Type B pancreatic cell (in vitro differentiated cells): ENCODE measurements around the gene EPG5. TPM values are rescaled to one million over a fixed set of nuclear protein-coding genes. Genes with fewer than 3 reads are reported as not detected.

Source experiments
- DNase-seq: peaks from one replicate; pipeline ENCODE4 v3.0.0; 2021; ENCODE audit warnings: mixed read lengths; ENCODE audit not compliant: unreplicated experiment; ENCODE audit errors: extremely low spot score
- H3K27ac Mint-ChIP-seq: 2 replicates; pipeline ENCODE4 v1.8.0; 2021; ENCODE audit warnings: mild to moderate bottlenecking, mixed read lengths
- H3K27me3 Mint-ChIP-seq: 2 replicates; pipeline ENCODE4 v1.8.0; 2021; ENCODE audit warnings: mixed read lengths
- H3K36me3 Mint-ChIP-seq: 2 replicates; pipeline ENCODE4 v1.8.0; 2021; ENCODE audit warnings: mixed read lengths
- H3K4me1 Mint-ChIP-seq: one replicate; pipeline ENCODE4 v1.8.0; 2021; ENCODE audit warnings: mixed read lengths; ENCODE audit not compliant: unreplicated experiment
- H3K4me3 Mint-ChIP-seq: 2 replicates; pipeline ENCODE4 v1.8.0; 2021; ENCODE audit warnings: mild to moderate bottlenecking, mixed read lengths
- H3K9me3 Mint-ChIP-seq: 2 replicates; pipeline ENCODE4 v1.8.0; 2021; ENCODE audit warnings: mixed read lengths
- total RNA-seq: library from RNA; stranded (reverse); gene quantifications from 2 replicates; pipeline ENCODE4 v1.2.1, GENCODE V29; 2021; ENCODE audit warnings: low replicate concordance
- TF ChIP-seq, protein P1 (sequence below): fragments of 200-600 bp; sonication (generic); conservative IDR thresholded peaks from 2 replicates; pipeline ENCODE4 v1.5.0; 2021; ENCODE audit warnings: antibody characterized with exemption, mild to moderate bottlenecking

The EPG5 gene
- total RNA-seq, 1 donor from 2014 or later = 27.9 TPM

- Mint-ChIP-seq H3K9me3 (no peaks in the 10 kb centered on the region), H3K27me3 (no peaks in the 10 kb centered on the region), H3K36me3 (peaks cover 10% of the 10 kb centered on the region), H3K27ac (no peak overlapping the region), H3K4me1 (no peaks in the 10 kb centered on the region), H3K4me3 (no peak overlapping the region)
- DNase-seq = no peak
- TF ChIP-seq, protein P1, sequence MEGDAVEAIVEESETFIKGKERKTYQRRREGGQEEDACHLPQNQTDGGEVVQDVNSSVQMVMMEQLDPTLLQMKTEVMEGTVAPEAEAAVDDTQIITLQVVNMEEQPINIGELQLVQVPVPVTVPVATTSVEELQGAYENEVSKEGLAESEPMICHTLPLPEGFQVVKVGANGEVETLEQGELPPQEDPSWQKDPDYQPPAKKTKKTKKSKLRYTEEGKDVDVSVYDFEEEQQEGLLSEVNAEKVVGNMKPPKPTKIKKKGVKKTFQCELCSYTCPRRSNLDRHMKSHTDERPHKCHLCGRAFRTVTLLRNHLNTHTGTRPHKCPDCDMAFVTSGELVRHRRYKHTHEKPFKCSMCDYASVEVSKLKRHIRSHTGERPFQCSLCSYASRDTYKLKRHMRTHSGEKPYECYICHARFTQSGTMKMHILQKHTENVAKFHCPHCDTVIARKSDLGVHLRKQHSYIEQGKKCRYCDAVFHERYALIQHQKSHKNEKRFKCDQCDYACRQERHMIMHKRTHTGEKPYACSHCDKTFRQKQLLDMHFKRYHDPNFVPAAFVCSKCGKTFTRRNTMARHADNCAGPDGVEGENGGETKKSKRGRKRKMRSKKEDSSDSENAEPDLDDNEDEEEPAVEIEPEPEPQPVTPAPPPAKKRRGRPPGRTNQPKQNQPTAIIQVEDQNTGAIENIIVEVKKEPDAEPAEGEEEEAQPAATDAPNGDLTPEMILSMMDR = no peak
Observed at GRCh38 chr18:45984546-45985235, 17.6 kb upstream of the EPG5 start.

DNA sequence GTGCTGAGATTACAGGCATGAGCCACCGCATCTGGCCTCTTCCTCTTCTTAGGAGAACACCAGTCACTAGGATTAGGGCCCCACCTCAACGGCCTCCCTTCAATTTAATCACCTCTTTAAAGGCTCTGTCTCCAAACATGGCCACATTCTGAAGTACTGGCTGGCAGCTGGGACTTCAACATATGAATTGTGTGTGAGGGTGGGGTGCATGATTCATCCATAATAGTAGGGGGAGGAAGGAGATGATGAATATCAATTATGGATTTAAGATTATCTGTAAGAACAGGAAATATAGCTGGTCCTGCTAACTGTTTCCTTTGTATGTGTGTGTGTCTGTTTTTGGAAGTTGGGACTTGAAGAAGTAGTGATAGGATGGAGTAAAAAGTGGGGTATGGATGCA, 14.7 kb upstream of the EPG5 start:
- no peaks in the 10 kb centered on the region for H3K27me3 Mint-ChIP-seq
- no peaks in the 10 kb centered on the region for H3K4me1 Mint-ChIP-seq
- DNase-seq = no peak
- H3K4me3 Mint-ChIP-seq = no peak overlapping the region
- TF ChIP-seq, protein P1 = no peak
- no peaks in the 10 kb centered on the region for H3K36me3 Mint-ChIP-seq
- H3K27ac Mint-ChIP-seq = no peak overlapping the region
- H3K9me3 Mint-ChIP-seq = no peaks in the 10 kb centered on the region

GRCh38 chr18:45980229-45980628, 13.1 kb upstream of the EPG5 start:
- Mint-ChIP-seq H3K27me3 (no peaks in the 10 kb centered on the region), H3K4me3 (no peak overlapping the region), H3K27ac (no peak overlapping the region), H3K9me3 (no peaks in the 10 kb centered on the region), H3K4me1 (no peaks in the 10 kb centered on the region), H3K36me3 (no peaks in the 10 kb centered on the region)
- no peak for DNase-seq
- TF ChIP-seq, protein P1 = no peak

GRCh38 chr18:45978084-45978483, 11.0 kb upstream of the EPG5 start:
- Mint-ChIP-seq H3K27me3 (no peaks in the 10 kb centered on the region), H3K36me3 (no peaks in the 10 kb centered on the region), H3K9me3 (no peaks in the 10 kb centered on the region), H3K27ac (no peak overlapping the region), H3K4me1 (peaks cover 5% of the 10 kb centered on the region), H3K4me3 (no peak overlapping the region)
- TF ChIP-seq, protein P1 = no peak
- DNase-seq = no peak

DNA sequence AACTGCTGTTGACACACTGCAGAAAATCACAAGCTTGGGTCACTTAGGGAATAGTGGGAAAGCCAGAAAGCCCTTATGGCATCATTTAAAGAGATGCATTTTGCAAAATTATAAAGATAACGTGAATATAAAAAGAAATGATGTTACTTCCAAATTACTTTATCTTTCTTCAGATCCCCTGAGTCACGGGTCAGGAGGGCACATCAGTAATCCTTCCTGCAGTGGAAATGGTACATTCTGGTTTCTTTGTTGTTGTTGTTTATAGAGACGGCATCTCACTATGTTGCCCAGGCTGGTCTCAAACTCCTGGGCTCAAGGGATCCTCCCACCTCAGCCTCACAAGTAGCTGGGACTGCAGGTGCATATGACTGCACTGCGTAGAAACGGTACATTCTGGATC, 9.8 kb upstream of the EPG5 start:
- DNase-seq = no peak
- Mint-ChIP-seq H3K36me3 (no peaks in the 10 kb centered on the region), H3K9me3 (no peaks in the 10 kb centered on the region), H3K27me3 (no peaks in the 10 kb centered on the region), H3K4me1 (peaks cover 5% of the 10 kb centered on the region), H3K4me3 (no peak overlapping the region), H3K27ac (no peak overlapping the region)
- TF ChIP-seq, protein P1 = no peak
